IMR-90 (cell line): Measurements from ENCODE around the gene LEMD1. TPM values are rescaled to one million over a fixed set of nuclear protein-coding genes. Genes with fewer than 3 reads are reported as not detected.

Experiments
- ATAC-seq: fragments of 200-7000 bp; cut with Tn5 transposase; 2 replicates; pipeline ENCODE4 v1.9.1; 2020; ENCODE audit warnings: low read depth, mild to moderate bottlenecking, moderate library complexity
- BruUV-seq: library from RNA; stranded (reverse); fragments of 400-500 nt; replicated peaks from 2 replicates; lab custom pipeline; 2021; lab: Mats Ljungman, UMichigan
- CTCF ChIA-PET: fragments of 300-600 bp; formaldehyde crosslinking; extraction: SDS; loops from one replicate; lab custom pipeline; 2021; ENCODE audit warnings: antibody characterized with exemption; lab: Yijun Ruan, JAX
- POLR2A ChIA-PET: fragments of 300-600 bp; sonication (Branson Sonifier 250); formaldehyde crosslinking; loops from one replicate; lab custom pipeline; 2022; ENCODE audit warnings: antibody characterized with exemption; ENCODE audit not compliant: unreplicated experiment; lab: Charles Lee
- DNase-seq: peaks from one replicate; pipeline ENCODE4 v3.0.0; 2013
- H2AFZ ChIP-seq: replicated peaks from 2 replicates; pipeline ENCODE3; 2013; ENCODE audit warnings: low read length, mild to moderate bottlenecking; ENCODE audit not compliant: poor library complexity
- H2AK5ac ChIP-seq: 2 replicates; pipeline ENCODE4 v1.6.1; 2013; ENCODE audit warnings: low read depth, low read length, inconsistent platforms
- H2AK9ac ChIP-seq: replicated peaks from 2 replicates; pipeline ENCODE3; 2013; ENCODE audit warnings: mild to moderate bottlenecking, low read depth, low read length, moderate library complexity; ENCODE audit not compliant: poor library complexity
- H2BK120ac ChIP-seq: 2 replicates; pipeline ENCODE4 v1.6.1; 2013; ENCODE audit warnings: low read depth, low read length, inconsistent platforms
- H2BK15ac ChIP-seq: 3 replicates; pipeline ENCODE4 v1.6.1; 2013; ENCODE audit warnings: low read depth, low read length, inconsistent platforms
- H2BK20ac ChIP-seq: 2 replicates; pipeline ENCODE4 v1.6.1; 2013; ENCODE audit warnings: low read depth, mild to moderate bottlenecking, inconsistent platforms, low read length, moderate library complexity
- H2BK5ac ChIP-seq: 2 replicates; pipeline ENCODE4 v1.6.1; 2013; ENCODE audit warnings: mild to moderate bottlenecking, low read depth, low read length, inconsistent platforms; ENCODE audit not compliant: poor library complexity, severe bottlenecking
- H3K14ac ChIP-seq: replicated peaks from 2 replicates; pipeline ENCODE4 v1.6.1; 2013; ENCODE audit warnings: low read depth, low read length, inconsistent platforms
- H3K18ac ChIP-seq: 2 replicates; pipeline ENCODE4 v1.6.1; 2013; ENCODE audit warnings: low read depth, low read length, control low read depth
- H3K23ac ChIP-seq: 2 replicates; pipeline ENCODE4 v1.6.1; 2013; ENCODE audit warnings: low read depth, low read length, inconsistent platforms
- H3K27ac ChIP-seq: 2 replicates; pipeline ENCODE4 v1.5.1; 2013; ENCODE audit warnings: mild to moderate bottlenecking, control low read depth, low read length; ENCODE audit not compliant: insufficient read depth
- H3K27me3 ChIP-seq: 2 replicates; pipeline ENCODE4 v1.6.1; 2013; ENCODE audit warnings: low read length; ENCODE audit not compliant: control insufficient read depth, insufficient read depth
- H3K36me3 ChIP-seq: 2 replicates; pipeline ENCODE4 v1.6.1; 2013; ENCODE audit warnings: low read length, mixed read lengths; ENCODE audit not compliant: control insufficient read depth, insufficient read depth
- H3K4ac ChIP-seq: 2 replicates; pipeline ENCODE4 v1.6.1; 2013; ENCODE audit warnings: low read depth, low read length, inconsistent platforms
- H3K4me1 ChIP-seq: 2 replicates; pipeline ENCODE4 v1.6.1; 2013; ENCODE audit warnings: low read length, mixed read lengths; ENCODE audit not compliant: control insufficient read depth, insufficient read depth
- H3K4me2 ChIP-seq: 2 replicates; pipeline ENCODE4 v1.6.1; 2013; ENCODE audit warnings: low read depth, mild to moderate bottlenecking, control low read depth, low read length, moderate library complexity
- H3K4me3 ChIP-seq: 2 replicates; pipeline ENCODE4 v1.5.1; 2013; ENCODE audit warnings: low read depth, mild to moderate bottlenecking, control low read depth, low read length, moderate library complexity; ENCODE audit not compliant: insufficient read depth
- H3K56ac ChIP-seq: 2 replicates; pipeline ENCODE4 v1.6.1; 2013; ENCODE audit warnings: low read length, inconsistent platforms; ENCODE audit not compliant: insufficient read depth; ENCODE audit errors: extremely low read depth
- H3K79me1 ChIP-seq, 2 experiments: 2 replicates each; pipeline ENCODE4 v1.6.1; 2013; ENCODE audit warnings: low read length in 2 of 2, inconsistent platforms in 1 of 2, low read depth in 1 of 2
- H3K9ac ChIP-seq: 2 replicates; pipeline ENCODE4 v1.6.1; 2013; ENCODE audit warnings: low read depth, low read length, control low read depth
- H3K9me1 ChIP-seq: 2 replicates; pipeline ENCODE4 v1.6.1; 2013; ENCODE audit warnings: low read length, inconsistent platforms; ENCODE audit not compliant: insufficient read depth
- H3K9me3 ChIP-seq: 2 replicates; pipeline ENCODE4 v1.6.1; 2013; ENCODE audit warnings: low read length; ENCODE audit not compliant: control insufficient read depth, insufficient read depth
- H4K20me1 ChIP-seq: 2 replicates; pipeline ENCODE4 v1.6.1; 2013; ENCODE audit warnings: low read length, inconsistent platforms; ENCODE audit not compliant: insufficient read depth
- H4K5ac ChIP-seq: 2 replicates; pipeline ENCODE4 v1.6.1; 2013; ENCODE audit warnings: mild to moderate bottlenecking, low read depth, low read length, control low read depth
- H4K8ac ChIP-seq, 2 experiments: 2 replicates each; pipeline ENCODE4 v1.6.1; 2013; ENCODE audit warnings: low read depth in 2 of 2, low read length in 2 of 2, control low read depth in 1 of 2, inconsistent platforms in 1 of 2
- H4K91ac ChIP-seq: 2 replicates; pipeline ENCODE4 v1.6.1; 2013; ENCODE audit warnings: low read depth, low read length, inconsistent platforms; ENCODE audit not compliant: insufficient read depth
- BHLHE40 ChIP-seq: fragments of 150-350 bp; IDR thresholded peaks from 2 replicates; pipeline ENCODE4 v1.6.1; 2016; ENCODE audit warnings: mild to moderate bottlenecking, low read depth, low read length
- CEBPB ChIP-seq: IDR thresholded peaks from 2 replicates; pipeline ENCODE4 v1.6.1; 2012; ENCODE audit warnings: low read depth, low read length, improper control_type of control experiment
- CTCF ChIP-seq: conservative IDR thresholded peaks from 2 replicates; pipeline ENCODE4 v1.5.1; 2012; ENCODE audit warnings: mild to moderate bottlenecking, low read depth, low read length, improper control_type of control experiment
- ELK1 ChIP-seq: fragments of 150-350 bp; IDR thresholded peaks from 2 replicates; pipeline ENCODE4 v1.6.1; 2016; ENCODE audit warnings: low read depth, mild to moderate bottlenecking, low read length, moderate library complexity, borderline replicate concordance
- FOS ChIP-seq: fragments of 150-350 bp; IDR thresholded peaks from 2 replicates; pipeline ENCODE4 v1.6.1; 2016; ENCODE audit warnings: low read depth, low read length
- MAFK ChIP-seq: IDR thresholded peaks from 2 replicates; pipeline ENCODE4 v1.6.1; 2012; ENCODE audit warnings: low read depth, low read length, improper control_type of control experiment
- MAZ ChIP-seq: IDR thresholded peaks from 2 replicates; pipeline ENCODE4 v1.6.1; 2012; ENCODE audit warnings: low read depth, mild to moderate bottlenecking, low read length, improper control_type of control experiment, moderate library complexity, borderline replicate concordance
- MXI1 ChIP-seq: IDR thresholded peaks from 2 replicates; pipeline ENCODE4 v1.6.1; 2012; ENCODE audit warnings: low read depth, mild to moderate bottlenecking, low read length, moderate library complexity, borderline replicate concordance
- NFE2L2 ChIP-seq: fragments of 150-350 bp; IDR thresholded peaks from 2 replicates; pipeline ENCODE4 v1.6.1; 2016; ENCODE audit warnings: low read depth, mild to moderate bottlenecking, low read length
- POLR2A ChIP-seq: IDR thresholded peaks from 2 replicates; pipeline ENCODE4 v1.6.1; 2012; ENCODE audit warnings: mild to moderate bottlenecking, low read depth, low read length
- RAD21 ChIP-seq: IDR thresholded peaks from 2 replicates; pipeline ENCODE4 v1.6.1; 2012; ENCODE audit warnings: low read length, improper control_type of control experiment
- RCOR1 ChIP-seq: IDR thresholded peaks from 2 replicates; pipeline ENCODE4 v1.6.1; 2012; ENCODE audit warnings: mild to moderate bottlenecking, low read length, improper control_type of control experiment; ENCODE audit not compliant: insufficient replicate concordance
- RFX5 ChIP-seq: IDR thresholded peaks from 2 replicates; pipeline ENCODE4 v1.8.0; 2012; ENCODE audit warnings: low read depth, mild to moderate bottlenecking, low read length, moderate library complexity
- SMC3 ChIP-seq: fragments of 150-350 bp; IDR thresholded peaks from 2 replicates; pipeline ENCODE4 v1.6.1; 2016; ENCODE audit warnings: low read depth, mild to moderate bottlenecking, antibody characterized with exemption, low read length, moderate library complexity
- USF2 ChIP-seq: fragments of 150-350 bp; IDR thresholded peaks from 2 replicates; pipeline ENCODE4 v1.6.1; 2017; ENCODE audit warnings: mild to moderate bottlenecking, antibody characterized with exemption, low read length, low read depth
- WGBS, 2 experiments: methylation state at CpG; one replicate each; pipeline versions ENCODE4 v1.1.5 to v1.1.7; 2013; ENCODE audit warnings: missing lambda C conversion rate in 2 of 2; ENCODE audit not compliant: insufficient read length in 1 of 2; ENCODE audit errors: extremely low coverage in 2 of 2; 5-methylcytosine and 5-hydroxymethylcytosine counted together
- dilution Hi-C: fragments of 300-500 bp; cut with HindIII; formaldehyde crosslinking; loops from one replicate; pipeline ENCODE4 v1.14.3; 2018; ENCODE audit warnings: low sequenced_read_pairs; ENCODE audit not compliant: unreplicated experiment
- in situ Hi-C: fragments of 300-500 bp; cut with MboI; formaldehyde crosslinking; loops from 3 replicates; pipeline ENCODE4 v1.14.3; 2019; ENCODE audit warnings: low sequenced_read_pairs, inconsistent platforms, mixed read lengths
- intact Hi-C: fragments of 100-400 bp; cut with micrococcal nuclease; formaldehyde crosslinking; loops from 2 replicates; pipeline ENCODE4 v1.10.0; 2022
- polyA plus RNA-seq, 3 experiments: library from polyadenylated mRNA; depleted of rRNA; stranded (reverse); fragments of >200 nt; gene quantifications; 2 replicates each; pipeline ENCODE4 v1.2.3, GENCODE V29; 2012; ENCODE audit warnings: low replicate concordance in 1 of 3
- total RNA-seq: library from RNA; depleted of rRNA; stranded (reverse); fragments of >200 nt; gene quantifications from 2 replicates; pipeline ENCODE4 v1.2.3, GENCODE V29; 2012

The LEMD1 gene
- total and polyA plus RNA-seq, 2 of the 4 experiments (the other 2 are of a cell fraction) = not detected

GRCh38 chr1:205456868-205457745, 35.3 kb upstream of the LEMD1 start:
- intact Hi-C loops (no loop called here), dilution Hi-C loops (no loop called here), in situ Hi-C loops (no loop called here)
- no TSS peak for BruUV-seq
- no peak overlapping the region for H3K4me2 ChIP-seq
- H2BK20ac ChIP-seq = no peak overlapping the region
- POLR2A ChIA-PET = no interaction called here
- H2BK5ac ChIP-seq = no peak overlapping the region
- H3K79me1 ChIP-seq = no peaks in the 10 kb centered on the region
- no peak overlapping the region for H3K23ac ChIP-seq
- DNase-seq (no peak), ATAC-seq (no peak)
- no peak overlapping the region for H2AK9ac ChIP-seq
- no peak overlapping the region for H4K5ac ChIP-seq
- H3K36me3 ChIP-seq = no peaks in the 10 kb centered on the region
- no peak overlapping the region for H3K4ac ChIP-seq
- H4K91ac ChIP-seq = no peak overlapping the region
- H3K9me1 ChIP-seq = no peaks in the 10 kb centered on the region
- 0 out of 2 replicates have a peak, but pooled peaks cover 2% of the 10 kb centered on the region for H3K9me3 ChIP-seq
- no peak overlapping the region for H3K9ac ChIP-seq
- H3K18ac ChIP-seq = no peak overlapping the region
- no peak overlapping the region for H3K4me3 ChIP-seq
- no peak overlapping the region for H4K8ac ChIP-seq
- H3K56ac ChIP-seq = no peak overlapping the region
- H3K14ac ChIP-seq = no peak overlapping the region
- no peak overlapping the region for H3K27ac ChIP-seq
- no peak overlapping the region for H2BK120ac ChIP-seq
- CTCF ChIA-PET = no interaction called here
- no peak overlapping the region for H2BK15ac ChIP-seq
- H2AFZ ChIP-seq = no peak overlapping the region
- no peaks in the 10 kb centered on the region for H3K4me1 ChIP-seq
- 20% methylated on average over 1 of the region's 74 CpGs; no CpG with 5 or more reads in 1 of the 2 experiments for WGBS, 2 experiments
- no peaks in the 10 kb centered on the region for H4K20me1 ChIP-seq
- H3K27me3 ChIP-seq = peaks cover 69% of the 10 kb centered on the region
- H2AK5ac ChIP-seq = no peak overlapping the region
- TF ChIP-seq CTCF (no peak), MAFK (no peak), FOS (no peak), USF2 (no peak), NFE2L2 (no peak), SMC3 (no peak), POLR2A (no peak), MXI1 (no peak), ELK1 (no peak), BHLHE40 (no peak), RAD21 (no peak), MAZ (no peak), RCOR1 (no peak), RFX5 (no peak), CEBPB (no peak)
